HFFc6 (cell line): ENCODE data around the gene PMEPA1. TPM values are rescaled to one million over a fixed set of nuclear protein-coding genes. Genes with fewer than 3 reads are reported as not detected.

Experiments
- DNase-seq: peaks from one replicate; pipeline ENCODE4 v3.0.0-alpha.2; 2018
- H3K27ac Mint-ChIP-seq: 2 replicates; pipeline ENCODE4 v1.8.0; 2020; ENCODE audit warnings: mild to moderate bottlenecking, mixed read lengths
- H3K27me3 Mint-ChIP-seq: 2 replicates; pipeline ENCODE4 v1.8.0; 2021; ENCODE audit warnings: mild to moderate bottlenecking, moderate library complexity, mixed read lengths; ENCODE audit not compliant: insufficient read depth
- H3K36me3 Mint-ChIP-seq: 2 replicates; pipeline ENCODE4 v1.8.0; 2021; ENCODE audit warnings: low read depth, mixed read lengths
- H3K4me1 Mint-ChIP-seq: 2 replicates; pipeline ENCODE4 v1.8.0; 2020; ENCODE audit warnings: low read depth, mixed read lengths
- H3K4me3 Mint-ChIP-seq: 2 replicates; pipeline ENCODE4 v1.8.0; 2020; ENCODE audit warnings: mild to moderate bottlenecking, moderate library complexity, mixed read lengths
- H3K9me3 Mint-ChIP-seq: 2 replicates; pipeline ENCODE4 v1.8.0; 2020; ENCODE audit warnings: mild to moderate bottlenecking, mixed read lengths
- CTCF ChIP-seq: fragments of 200-600 bp; sonication (generic); IDR thresholded peaks from 2 replicates; pipeline ENCODE4 v1.5.0; 2021; ENCODE audit warnings: antibody characterized with exemption, mild to moderate bottlenecking
- total RNA-seq, 6 experiments: library from RNA; stranded (reverse); fragmentation: NEBNext Ultra II Directional; extraction: Animal tissue kit (Norgen Biotek cat#: 25700); gene quantifications; 2 replicates in 1 of 6; 3 replicates in 5 of 6; pipeline ENCODE4 v1.2.3, GENCODE V29; 2021

The PMEPA1 gene
- total RNA-seq, 6 experiments from 2014 or later, result 4.7 to 8.0 (median 5.3) TPM

- H3K9me3 Mint-ChIP-seq, result no peaks in the 10 kb centered on the region
- H3K36me3 Mint-ChIP-seq, result no peaks in the 10 kb centered on the region
- no peak for DNase-seq
- no peak overlapping the region for H3K4me3 Mint-ChIP-seq
- no peak for TF ChIP-seq CTCF
- no peaks in the 10 kb centered on the region for H3K4me1 Mint-ChIP-seq
- H3K27me3 Mint-ChIP-seq, result peaks cover 3% of the 10 kb centered on the region; the same call in 1 of the 2 replicates
- no peak overlapping the region for H3K27ac Mint-ChIP-seq
Observed at GRCh38 chr20:57666834-57667157, 43.0 kb downstream of the PMEPA1 start.

- Mint-ChIP-seq H3K4me3 (no peak overlapping the region), H3K4me1 (no peaks in the 10 kb centered on the region), H3K9me3 (no peaks in the 10 kb centered on the region), H3K27me3 (peaks cover 3% of the 10 kb centered on the region), H3K27ac (no peak overlapping the region), H3K36me3 (no peaks in the 10 kb centered on the region)
- no peak for DNase-seq
- no peak for TF ChIP-seq CTCF
Observed at GRCh38 chr20:57666106-57666833, 43.5 kb downstream of the PMEPA1 start.

- no peak overlapping the region for H3K27ac Mint-ChIP-seq
- no peak overlapping the region for H3K4me3 Mint-ChIP-seq
- no peaks in the 10 kb centered on the region for H3K4me1 Mint-ChIP-seq
- H3K27me3 Mint-ChIP-seq, result peaks cover 3% of the 10 kb centered on the region
- no peaks in the 10 kb centered on the region for H3K9me3 Mint-ChIP-seq
- no peak for TF ChIP-seq CTCF
- H3K36me3 Mint-ChIP-seq, result no peaks in the 10 kb centered on the region
- DNase-seq, result no peak
Observed at GRCh38 chr20:57665589-57665971, 44.2 kb downstream of the PMEPA1 start.

GRCh38 chr20:57664924-57665588, 44.8 kb downstream of the PMEPA1 start:
- TF ChIP-seq CTCF, result no peak
- no peak for DNase-seq
- Mint-ChIP-seq H3K27me3 (peaks cover 3% of the 10 kb centered on the region), H3K36me3 (no peaks in the 10 kb centered on the region), H3K4me1 (no peaks in the 10 kb centered on the region), H3K4me3 (no peak overlapping the region), H3K27ac (no peak overlapping the region), H3K9me3 (no peaks in the 10 kb centered on the region)

- Mint-ChIP-seq H3K9me3 (no peaks in the 10 kb centered on the region), H3K27ac (no peak overlapping the region), H3K4me1 (no peaks in the 10 kb centered on the region), H3K36me3 (no peaks in the 10 kb centered on the region), H3K27me3 (peaks cover 3% of the 10 kb centered on the region), H3K4me3 (no peak overlapping the region)
- DNase-seq, result no peak
- TF ChIP-seq CTCF, result no peak
Observed at GRCh38 chr20:57664476-57664875, 45.3 kb downstream of the PMEPA1 start.
